Measurements from ENCODE around the gene DDX31. TPM values are rescaled to one million over a fixed set of nuclear protein-coding genes. Genes with fewer than 3 reads are reported as not detected.

DDX31 gene
- total RNA-seq, 2 experiments from 2014 or later = 31.0 to 32.6 TPM

DNA sequence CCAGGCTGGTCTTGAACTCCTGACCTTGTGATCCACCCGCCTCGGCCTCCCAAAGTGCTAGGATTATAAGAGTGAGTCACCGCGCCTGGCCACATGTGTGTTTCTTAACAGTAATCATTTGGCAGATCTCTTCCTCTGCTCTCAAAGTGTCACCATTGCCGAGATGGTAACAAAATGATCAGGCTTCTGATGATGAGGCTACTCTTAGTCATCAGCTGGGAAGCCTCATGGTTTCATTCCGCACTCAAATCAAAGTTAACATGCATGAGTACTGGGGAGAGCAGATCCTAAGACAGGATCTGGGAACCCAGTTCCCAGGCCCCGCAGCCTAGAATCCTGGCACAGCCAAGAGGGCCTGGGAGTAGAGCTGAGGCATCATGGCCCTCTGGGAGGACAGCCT is 60.0 kb downstream of the DDX31 start:
- CTCF ChIA-PET = interaction anchor here (1.0 kb wide), 1 partner anchor 179 kb away, joined by 4 read pairs; no protein-coding TSS in a partner anchor
- POLR2A ChIA-PET = no interaction called here

DNA sequence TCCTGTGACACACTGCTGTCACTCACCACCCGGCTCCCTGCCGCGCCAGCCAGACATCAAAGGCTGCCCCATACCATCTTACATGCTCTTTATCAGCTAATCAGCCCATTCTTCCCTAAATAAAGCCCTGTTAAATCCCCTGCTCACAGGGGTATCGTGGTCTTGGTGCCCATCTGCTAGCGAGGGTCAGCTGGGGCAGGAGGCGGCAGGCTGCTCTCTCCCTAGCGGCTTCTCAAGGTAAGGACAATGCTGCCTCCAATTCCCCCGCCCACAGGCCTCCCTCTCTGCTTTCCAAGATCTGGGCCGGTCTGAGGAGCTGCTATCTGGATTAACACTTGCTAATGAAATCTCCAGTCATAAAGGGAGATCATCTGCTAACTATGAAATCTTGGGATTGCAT is 60.6 kb downstream of the DDX31 start:
- CTCF ChIA-PET = interaction anchor here (1.0 kb wide), 1 partner anchor 179 kb away, joined by 4 read pairs; no protein-coding TSS in a partner anchor
- POLR2A ChIA-PET = no interaction called here

DNA sequence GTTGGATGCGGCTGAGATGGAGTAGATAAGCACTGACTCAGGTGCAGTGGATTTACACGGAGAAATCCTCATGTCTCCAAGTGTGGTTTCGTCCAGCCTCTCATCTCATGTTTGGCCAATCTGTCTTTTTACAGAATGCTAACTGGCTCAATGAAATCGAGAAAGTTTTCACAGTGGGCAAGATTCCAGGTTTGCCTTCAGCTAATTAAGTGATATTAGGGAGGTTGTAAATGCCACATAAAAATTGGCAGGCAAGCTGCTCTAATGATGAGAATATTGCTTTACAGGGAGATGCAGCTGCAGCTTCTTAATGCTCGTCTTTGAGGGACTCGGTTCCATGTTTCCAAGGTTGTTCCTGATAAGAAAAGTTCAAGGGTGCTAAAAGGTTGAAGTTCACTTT is 63.7 kb downstream of the DDX31 start:
- ChIA-PET POLR2A (no interaction called here), CTCF (no interaction called here)

GRCh38 chr9:132605387-132605786 is 64.4 kb downstream of the DDX31 start:
- ChIA-PET CTCF (no interaction called here), POLR2A (no interaction called here)

DNA sequence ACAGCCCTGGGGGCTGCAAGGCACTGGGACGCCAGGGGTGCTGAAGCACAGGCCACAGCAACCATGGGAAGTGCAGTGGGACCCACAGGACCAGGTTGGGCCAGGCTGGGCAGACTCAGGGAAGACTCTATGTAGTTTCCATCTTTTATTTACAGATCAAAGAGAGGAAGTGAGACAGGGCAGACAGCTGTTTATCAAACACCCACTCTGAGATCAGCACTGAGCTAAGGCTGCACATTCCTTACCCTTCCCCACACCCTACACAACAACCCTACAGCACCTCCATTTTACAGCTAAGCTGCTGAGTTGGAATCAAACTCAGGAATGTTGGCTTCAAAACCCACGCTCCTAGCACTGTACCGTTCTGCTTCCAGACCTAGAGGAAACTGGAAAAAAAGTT is 67.6 kb downstream of the DDX31 start:
- CTCF ChIA-PET = no interaction called here

DNA sequence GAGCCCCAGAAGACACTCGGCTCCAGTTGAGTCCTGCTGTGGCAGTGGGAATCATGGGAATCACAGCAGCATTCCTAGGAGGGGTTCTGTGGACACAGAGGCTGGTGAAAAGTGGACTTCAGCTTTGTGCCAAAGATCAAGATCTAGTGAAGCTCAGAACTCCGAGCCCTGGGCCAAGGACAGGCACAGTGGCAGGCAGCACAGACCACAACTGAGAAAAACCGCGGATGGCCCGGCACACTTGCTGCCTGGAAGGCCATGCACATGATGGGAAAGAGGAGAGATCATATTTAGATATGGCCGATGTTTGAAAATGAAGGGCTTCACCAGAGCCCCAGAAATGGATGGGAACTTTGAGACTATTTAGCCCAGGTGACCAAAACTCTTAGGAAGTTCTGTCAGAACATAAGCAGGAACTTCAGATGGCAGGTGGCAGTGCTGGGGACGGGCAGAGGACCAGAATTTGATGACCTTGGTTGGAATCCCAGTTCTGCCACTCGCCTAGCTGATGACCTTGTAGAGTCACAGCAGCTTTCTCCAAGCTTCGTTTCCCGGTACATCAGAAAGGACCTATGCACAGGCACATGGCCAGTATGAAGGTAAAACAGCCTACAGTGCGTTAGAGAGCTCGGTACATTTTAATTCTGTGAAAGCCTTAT is 69.3 kb downstream of the DDX31 start:
- ChIA-PET POLR2A (no interaction called here), CTCF (interaction anchor here (0.7 kb wide), 1 partner anchor 172 kb away, joined by 3 read pairs; no protein-coding TSS in a partner anchor)

More for the DNA sequence above, 67.6 kb downstream of the DDX31 start:
- POLR2A ChIA-PET = no interaction called here

GRCh38 chr9:132597073-132597775 is 72.6 kb downstream of the DDX31 start:
- CTCF ChIA-PET = no interaction called here
- POLR2A ChIA-PET = no interaction called here

GRCh38 chr9:132596200-132596599 is 73.6 kb downstream of the DDX31 start:
- ChIA-PET POLR2A (no interaction called here), CTCF (no interaction called here)

GRCh38 chr9:132595319-132595718 is 74.5 kb downstream of the DDX31 start:
- POLR2A ChIA-PET = no interaction called here
- CTCF ChIA-PET = no interaction called here

DNA sequence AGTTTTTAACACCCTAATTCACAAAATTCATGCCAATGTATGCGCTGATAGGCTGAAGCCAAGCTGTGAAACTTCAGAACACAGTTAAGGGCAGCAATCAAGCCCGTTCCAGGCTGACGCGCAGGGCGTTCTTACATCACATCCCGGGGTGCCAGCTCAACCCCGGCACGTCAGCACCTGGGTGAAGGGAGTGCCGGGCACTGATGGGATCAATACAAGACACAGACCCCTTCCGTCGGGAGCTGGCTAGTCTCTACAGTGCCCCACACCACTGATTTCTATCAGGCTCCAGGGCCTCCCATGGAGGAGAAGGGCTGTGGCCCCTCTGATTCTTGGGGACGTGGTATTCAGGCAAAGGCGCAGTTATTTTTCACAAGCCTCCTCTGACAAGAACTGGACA is 75.4 kb downstream of the DDX31 start:
- ChIA-PET POLR2A (no interaction called here), CTCF (no interaction called here)

- POLR2A ChIA-PET = no interaction called here
- CTCF ChIA-PET = no interaction called here
These were observed 77.3 kb downstream of the DDX31 start for GRCh38 chr9:132592451-132592850.

DNA sequence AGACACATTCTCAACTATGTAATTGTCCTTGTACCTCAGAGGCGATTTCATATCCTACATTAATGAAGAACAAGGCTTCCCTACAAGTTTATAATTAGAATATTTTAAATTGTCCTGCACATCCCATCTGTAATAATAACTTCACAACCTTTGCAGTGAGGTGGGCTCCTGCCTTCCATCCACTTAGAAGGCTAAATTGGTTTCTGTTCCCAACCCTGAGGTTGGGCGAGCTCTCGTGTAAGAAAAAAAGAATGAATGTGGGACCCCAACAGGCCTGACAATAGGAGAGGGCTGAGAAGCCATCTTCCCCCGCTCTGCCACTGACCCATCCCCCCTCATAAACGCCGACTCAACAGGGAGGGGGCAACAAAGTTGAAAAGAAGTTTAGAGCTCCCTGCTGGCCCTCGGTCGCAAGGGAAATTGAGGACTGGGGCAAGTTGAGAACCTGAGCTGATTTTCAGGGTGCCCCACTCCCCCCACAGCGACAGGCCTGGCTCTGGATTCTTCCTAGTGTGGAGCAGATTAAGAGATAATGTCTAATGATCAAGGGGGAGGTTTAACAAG is 78.0 kb downstream of the DDX31 start:
- POLR2A ChIA-PET = no interaction called here
- CTCF ChIA-PET = no interaction called here

GRCh38 chr9:132591244-132591643 is 78.5 kb downstream of the DDX31 start:
- CTCF ChIA-PET = no interaction called here

GRCh38 chr9:132590318-132591182 is 79.2 kb downstream of the DDX31 start:
- ChIA-PET POLR2A (no interaction called here), CTCF (no interaction called here)

More at GRCh38 chr9:132591244-132591643, 78.5 kb downstream of the DDX31 start:
- POLR2A ChIA-PET = no interaction called here

DNA sequence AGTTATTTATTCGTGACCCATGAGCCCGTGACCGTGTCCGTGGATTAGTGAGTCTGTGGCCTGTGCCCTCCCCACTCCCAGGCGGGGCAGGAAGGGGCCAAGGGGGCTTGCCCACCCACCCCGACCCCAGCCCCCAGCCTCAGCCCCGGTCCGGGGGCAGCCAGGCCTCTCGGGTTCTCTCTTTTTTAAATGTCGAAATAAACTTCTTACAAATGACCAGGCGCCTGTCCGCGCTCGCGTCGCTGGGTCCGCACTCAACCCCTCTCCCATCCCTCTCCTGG is 79.8 kb downstream of the DDX31 start:
- ChIA-PET POLR2A (no interaction called here), CTCF (no interaction called here)

GRCh38 chr9:132589148-132590036 is 80.4 kb downstream of the DDX31 start:
- CTCF ChIA-PET = interaction anchor here (0.6 kb wide), 1 partner anchor 829 kb away, joined by 3 read pairs; no protein-coding TSS in a partner anchor
- POLR2A ChIA-PET = no interaction called here

DNA sequence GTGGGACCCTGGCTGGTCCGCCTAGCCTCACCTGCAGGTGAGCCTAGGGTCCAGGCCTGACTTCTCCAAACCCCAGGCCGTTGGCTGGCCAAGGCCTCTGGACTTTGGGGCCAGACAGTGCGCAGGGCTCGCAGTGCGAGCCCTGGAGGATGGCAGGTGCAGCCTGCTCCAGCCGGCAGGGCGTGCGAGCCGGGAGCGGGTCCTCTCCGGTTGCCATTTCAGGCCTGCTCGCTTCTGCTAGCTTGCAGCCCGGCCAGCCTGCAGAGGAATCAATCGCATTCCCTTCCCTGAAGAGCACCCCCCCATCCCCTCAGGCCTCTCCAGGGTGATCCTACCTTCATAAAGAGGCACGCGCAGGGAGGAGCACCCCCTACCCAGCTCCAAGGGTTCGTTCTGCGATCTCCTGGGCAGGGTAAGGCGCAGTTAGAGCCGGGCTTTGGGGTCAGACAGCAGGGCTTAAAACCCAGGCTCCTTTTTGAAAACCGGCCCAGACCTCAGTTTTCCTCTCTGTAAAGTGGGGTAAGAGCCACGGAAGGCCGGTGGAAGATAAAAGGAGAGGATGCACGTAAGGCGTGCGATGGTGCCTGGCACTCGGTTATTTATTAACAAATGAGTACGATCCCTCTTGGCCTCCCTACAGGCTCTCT is 81.2 kb downstream of the DDX31 start:
- CTCF ChIA-PET = interaction anchor here (0.6 kb wide), 1 partner anchor 828 kb away, joined by 3 read pairs; no protein-coding TSS in a partner anchor

GRCh38 chr9:132588098-132588497 is 81.7 kb downstream of the DDX31 start:
- ChIA-PET CTCF (no interaction called here), POLR2A (interaction anchor here (0.7 kb wide), 1 partner anchor 81 kb away, joined by 3 read pairs; no protein-coding TSS in a partner anchor)

More for the DNA sequence above, 81.2 kb downstream of the DDX31 start:
- POLR2A ChIA-PET = no interaction called here

- CTCF ChIA-PET = interaction anchor here (1.9 kb wide), 1 partner anchor 177 kb away, joined by 4 read pairs; the partner anchor contains the start of gene CFAP77
These were observed 82.2 kb downstream of the DDX31 start for GRCh38 chr9:132587592-132587955.

More at GRCh38 chr9:132587592-132587955, 82.2 kb downstream of the DDX31 start:
- POLR2A ChIA-PET = interaction anchor here (0.7 kb wide), 1 partner anchor 82 kb away, joined by 3 read pairs; no protein-coding TSS in a partner anchor
